BLaER1 (cell line): ENCODE results near the gene VWC2.

ENCODE experiments used
- H3K27ac ChIP-seq: shearing (Covaris generic); formaldehyde crosslinking; 2 replicates; pipeline ENCODE4 v1.8.1; 2022
- H3K27me3 ChIP-seq: shearing (Covaris generic); formaldehyde crosslinking; 2 replicates; pipeline ENCODE4 v1.8.1; 2022
- H3K36me3 ChIP-seq: shearing (Covaris generic); formaldehyde crosslinking; 2 replicates; pipeline ENCODE4 v1.8.1; 2022
- H3K4me1 ChIP-seq: shearing (Covaris generic); formaldehyde crosslinking; 2 replicates; pipeline ENCODE4 v1.8.1; 2022
- H3K4me2 ChIP-seq: shearing (Covaris generic); formaldehyde crosslinking; 2 replicates; pipeline ENCODE4 v1.8.1; 2022
- H3K4me3 ChIP-seq: shearing (Covaris generic); formaldehyde crosslinking; 2 replicates; pipeline ENCODE4 v1.8.1; 2022
- H3K9ac ChIP-seq: shearing (Covaris generic); formaldehyde crosslinking; 2 replicates; pipeline ENCODE4 v1.8.1; 2022
- H3K9me3 ChIP-seq: shearing (Covaris generic); formaldehyde crosslinking; 2 replicates; pipeline ENCODE4 v1.8.1; 2022
- H4K20me1 ChIP-seq: shearing (Covaris generic); formaldehyde crosslinking; 2 replicates; pipeline ENCODE4 v1.8.1; 2022
- Cebpa-rat ChIP-seq: shearing (Covaris generic); IDR thresholded peaks from 2 replicates; pipeline ENCODE4 v1.8.1; 2022

VWC2 gene

DNA sequence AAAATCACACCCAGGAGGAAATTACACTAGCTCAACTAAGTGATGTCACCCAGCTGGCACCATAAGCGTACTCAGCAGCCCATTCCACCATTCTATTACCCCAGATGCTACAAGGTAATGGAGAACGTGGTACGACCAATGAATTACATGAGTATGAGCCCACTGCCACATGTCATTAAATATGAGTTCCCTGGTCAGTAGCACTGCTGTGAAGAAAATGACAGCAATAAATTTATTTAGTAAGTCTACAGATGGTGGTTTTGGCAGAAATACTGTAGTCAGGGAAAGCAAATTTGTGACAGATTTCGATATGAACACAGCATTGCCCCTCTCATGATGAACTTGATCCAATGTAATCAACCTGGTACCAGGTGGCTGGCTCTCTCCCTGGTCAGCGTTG, 154.2 kb downstream of the VWC2 start:
- H3K4me1 ChIP-seq, result peaks cover 7% of the 10 kb centered on the region

DNA sequence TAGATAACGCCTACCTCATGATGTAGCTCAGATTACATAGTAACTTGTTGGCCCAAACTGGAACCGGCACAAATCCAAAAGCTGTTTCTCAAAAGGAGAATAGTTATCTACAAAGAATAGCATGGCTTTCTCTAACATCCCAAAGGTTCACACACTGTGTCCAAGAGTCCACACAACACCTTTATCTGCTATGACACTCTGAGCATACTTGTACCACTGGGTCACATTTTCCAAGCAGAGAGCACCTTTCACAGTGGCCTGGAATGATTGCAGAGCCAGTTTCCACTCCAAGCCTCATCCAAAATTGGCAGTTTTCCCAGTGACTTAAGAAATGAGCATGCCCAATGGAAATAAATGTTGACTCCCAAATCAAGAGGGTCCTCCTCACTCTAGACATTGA, 155.3 kb downstream of the VWC2 start:
- H3K4me3 ChIP-seq, result no peak overlapping the region
- H3K4me1 ChIP-seq, result peaks cover 7% of the 10 kb centered on the region
- H3K27ac ChIP-seq, result no peak overlapping the region
- no peak for TF ChIP-seq Cebpa-rat
- H3K4me2 ChIP-seq, result peak overlapping the region; percentile 33; the same call in 1 of the 2 replicates
- H3K9ac ChIP-seq, result no peak overlapping the region
- H3K9me3 ChIP-seq, result peaks cover 24% of the 10 kb centered on the region
- H3K27me3 ChIP-seq, result no peaks in the 10 kb centered on the region
- H3K36me3 ChIP-seq, result no peaks in the 10 kb centered on the region
- no peaks in the 10 kb centered on the region for H4K20me1 ChIP-seq

More for the DNA sequence above, 154.2 kb downstream of the VWC2 start:
- Histone ChIP-seq H3K27ac (no peak overlapping the region), H4K20me1 (no peaks in the 10 kb centered on the region), H3K9ac (no peak overlapping the region), H3K4me2 (no peak overlapping the region), H3K27me3 (no peaks in the 10 kb centered on the region), H3K4me3 (no peak overlapping the region), H3K36me3 (no peaks in the 10 kb centered on the region), H3K9me3 (peaks cover 22% of the 10 kb centered on the region)
- TF ChIP-seq Cebpa-rat, result no peak

DNA sequence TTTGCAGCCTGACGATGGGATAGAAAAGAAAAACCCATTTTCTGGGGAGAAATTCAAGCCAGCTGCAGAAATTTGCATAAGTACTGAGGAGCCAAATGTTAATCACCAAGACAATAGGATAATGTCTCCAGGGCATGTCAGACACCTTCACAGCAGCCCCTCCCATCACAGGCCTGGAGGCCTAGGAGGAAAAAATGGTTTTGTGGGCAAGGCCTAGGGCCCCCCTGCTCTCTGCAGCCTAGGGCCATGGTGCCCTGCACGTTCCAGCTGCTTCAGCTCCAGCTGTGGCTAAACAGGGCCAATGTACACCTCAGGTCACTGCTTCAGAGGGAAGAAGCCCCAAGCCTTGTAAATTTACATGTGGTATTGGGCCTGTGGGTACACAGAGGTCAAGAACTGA, 158.2 kb downstream of the VWC2 start:
- Histone ChIP-seq H3K36me3 (no peaks in the 10 kb centered on the region), H3K27me3 (no peaks in the 10 kb centered on the region), H3K9ac (no peak overlapping the region), H3K9me3 (peaks cover 24% of the 10 kb centered on the region), H3K4me2 (no peak overlapping the region), H4K20me1 (no peaks in the 10 kb centered on the region), H3K4me3 (no peak overlapping the region), H3K27ac (no peak overlapping the region), H3K4me1 (peaks cover 7% of the 10 kb centered on the region)
- TF ChIP-seq Cebpa-rat, result no peak

DNA sequence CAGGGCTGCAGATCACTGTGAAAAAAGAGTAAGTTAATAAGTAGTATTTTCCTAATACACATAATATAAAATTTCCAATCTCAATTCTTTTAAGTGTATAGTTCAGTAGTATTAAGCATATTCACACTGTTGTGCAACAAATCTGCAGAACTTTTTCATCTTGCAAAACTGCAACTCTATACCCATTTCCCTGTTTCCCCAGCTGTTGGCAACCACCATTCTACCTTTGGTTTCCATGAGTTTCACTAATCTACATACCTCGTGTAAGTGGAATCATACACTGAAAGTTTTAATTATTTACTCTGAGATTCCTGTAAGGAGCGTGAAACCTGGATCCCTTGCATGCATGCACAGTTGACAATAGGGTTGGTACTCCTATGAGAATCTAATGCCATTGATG, 164.2 kb downstream of the VWC2 start:
- H3K36me3 ChIP-seq, result no peaks in the 10 kb centered on the region
- H4K20me1 ChIP-seq, result no peaks in the 10 kb centered on the region
- no peak overlapping the region for H3K9ac ChIP-seq
- H3K9me3 ChIP-seq, result peaks cover 6% of the 10 kb centered on the region
- no peak for TF ChIP-seq Cebpa-rat
- no peak overlapping the region for H3K27ac ChIP-seq
- H3K4me2 ChIP-seq, result no peak overlapping the region
- no peaks in the 10 kb centered on the region for H3K27me3 ChIP-seq
- no peaks in the 10 kb centered on the region for H3K4me1 ChIP-seq
- H3K4me3 ChIP-seq, result no peak overlapping the region
